CD14-positive monocyte (primary cell): Measurements from ENCODE around the gene ANAPC4. TPM values are rescaled to one million over a fixed set of nuclear protein-coding genes. Genes with fewer than 3 reads are reported as not detected.

Experiments used
- DNase-seq, 3 donors: peaks; one replicate each; pipeline ENCODE4 v3.0.0-alpha.2; 2011 to 2022
- H2AFZ ChIP-seq: 2 replicates; pipeline ENCODE4 v1.6.0; 2012; ENCODE audit warnings: mild to moderate bottlenecking, low read depth, low read length, inconsistent platforms; ENCODE audit not compliant: insufficient read depth, poor library complexity, severe bottlenecking
- H3K27ac ChIP-seq, 2 donors: 1 replicate in 1 of 2; 2 replicates in 1 of 2; pipeline ENCODE4 v1.5.1; 2012 to 2013; ENCODE audit warnings: low read length in 2 of 2, control low read depth in 1 of 2, inconsistent platforms in 1 of 2, low read depth in 1 of 2, mild to moderate bottlenecking in 1 of 2
- H3K27me3 ChIP-seq, 2 donors: one replicate each; pipeline versions ENCODE4 v1.6.0 to v1.6.1; 2011 to 2013; ENCODE audit warnings: low read length in 2 of 2; ENCODE audit not compliant: control insufficient read depth in 2 of 2, insufficient read depth in 2 of 2
- H3K36me3 ChIP-seq, 2 donors: replicated peaks in 1 of 2; 1 replicate in 1 of 2; 2 replicates in 1 of 2; pipeline versions ENCODE4 v1.5.1 to v1.6.1; 2012 to 2013; ENCODE audit warnings: low read length in 2 of 2, control low read depth in 1 of 2, inconsistent platforms in 1 of 2, mild to moderate bottlenecking in 1 of 2; ENCODE audit not compliant: insufficient read depth in 2 of 2, control insufficient read depth in 1 of 2
- H3K4me1 ChIP-seq, 2 donors: 1 replicate in 1 of 2; 2 replicates in 1 of 2; pipeline versions ENCODE4 v1.5.1 to v1.6.1; 2012 to 2013; ENCODE audit warnings: low read length in 2 of 2, control low read depth in 1 of 2, inconsistent platforms in 1 of 2, mild to moderate bottlenecking in 1 of 2, moderate library complexity in 1 of 2; ENCODE audit not compliant: insufficient read depth in 2 of 2, control insufficient read depth in 1 of 2
- H3K4me2 ChIP-seq: replicated peaks from 2 replicates; pipeline ENCODE3; 2012; ENCODE audit warnings: low read length, moderate library complexity, mild to moderate bottlenecking; ENCODE audit not compliant: poor library complexity, severe bottlenecking; ENCODE audit errors: extremely low read depth
- H3K4me3 ChIP-seq, 3 experiments: fragments of 200-600 bp in 1 of 3; sonication (generic) in 1 of 3; replicated peaks in 1 of 3; 1 replicate in 2 of 3; 2 replicates in 1 of 3; pipeline ENCODE4 v1.5.1; 2011 to 2013; ENCODE audit warnings: low read length in 3 of 3, mild to moderate bottlenecking in 3 of 3, control low read depth in 2 of 3, low read depth in 2 of 3, inconsistent platforms in 1 of 3, moderate library complexity in 1 of 3
- H3K79me2 ChIP-seq: 2 replicates; pipeline ENCODE4 v1.6.0; 2012; ENCODE audit warnings: mild to moderate bottlenecking, control low read depth, inconsistent platforms, low read length, moderate library complexity; ENCODE audit not compliant: insufficient read depth
- H3K9ac ChIP-seq: 2 replicates; pipeline ENCODE4 v1.6.0; 2017; ENCODE audit warnings: low read length, mild to moderate bottlenecking; ENCODE audit not compliant: insufficient read depth, poor library complexity, severe bottlenecking
- H3K9me3 ChIP-seq, 2 donors: replicated peaks in 1 of 2; 1 replicate in 1 of 2; 2 replicates in 1 of 2; pipeline versions ENCODE4 v1.5.1 to v1.6.1; 2012 to 2013; ENCODE audit warnings: low read length in 2 of 2, control low read depth in 1 of 2; ENCODE audit not compliant: control insufficient read depth in 1 of 2, insufficient read depth in 1 of 2
- H4K20me1 ChIP-seq: 2 replicates; pipeline ENCODE4 v1.6.0; 2012; ENCODE audit warnings: mild to moderate bottlenecking, low read length, control low read depth, moderate library complexity; ENCODE audit not compliant: insufficient read depth
- H3K27ac Mint-ChIP-seq, 7 donors: one replicate each; pipeline ENCODE4 v1.8.0; 2020; ENCODE audit warnings: mild to moderate bottlenecking in 7 of 7, mixed read lengths in 7 of 7, moderate library complexity in 6 of 7, inconsistent platforms in 2 of 7
- H3K27me3 Mint-ChIP-seq, 3 donors: one replicate each; pipeline ENCODE4 v1.8.0; 2021 to 2022; ENCODE audit warnings: low read depth in 3 of 3, mild to moderate bottlenecking in 3 of 3, mixed read lengths in 3 of 3, moderate library complexity in 3 of 3, inconsistent platforms in 1 of 3
- H3K36me3 Mint-ChIP-seq, 2 donors: one replicate each; pipeline ENCODE4 v1.8.0; 2020; ENCODE audit warnings: mixed read lengths in 2 of 2, inconsistent platforms in 1 of 2, mild to moderate bottlenecking in 1 of 2
- H3K4me1 Mint-ChIP-seq: one replicate; pipeline ENCODE4 v1.8.0; 2020; ENCODE audit warnings: mild to moderate bottlenecking, mixed read lengths
- H3K4me3 Mint-ChIP-seq, 2 donors: one replicate each; pipeline ENCODE4 v1.8.0; 2020; ENCODE audit warnings: mild to moderate bottlenecking in 2 of 2, mixed read lengths in 2 of 2, moderate library complexity in 1 of 2
- H3K9me3 Mint-ChIP-seq, 7 donors: one replicate each; pipeline ENCODE4 v1.8.0; 2020 to 2022; ENCODE audit warnings: mixed read lengths in 7 of 7, mild to moderate bottlenecking in 6 of 7, moderate library complexity in 6 of 7, inconsistent platforms in 2 of 7
- WGBS: methylation state at CpG from one replicate; pipeline ENCODE4 v1.1.5; 2013; ENCODE audit warnings: missing lambda C conversion rate; ENCODE audit not compliant: insufficient coverage; 5-methylcytosine and 5-hydroxymethylcytosine counted together
- intact Hi-C, 2 donors: fragments of 100-400 bp; cut with micrococcal nuclease; formaldehyde crosslinking; loops; one replicate each; pipeline versions ENCODE4 v1.15.0 to v1.15.1; 2023
- polyA plus RNA-seq, 3 donors: library from polyadenylated mRNA; depleted of rRNA in 1 of 3; unstranded in 2 of 3; stranded (reverse) in 1 of 3; fragments of 300-500 nt in 2 of 3; fragments of >200 nt in 1 of 3; fragmentation: Illumina TruSeq in 2 of 3; gene quantifications; 1 replicate in 2 of 3; 2 replicates in 1 of 3; pipeline ENCODE4 v1.2.3, GENCODE V29; 2012 to 2021
- TF ChIP-seq, protein P1 (sequence below): fragments of 200-600 bp; IDR thresholded peaks from one replicate; pipeline ENCODE4 v1.8.0; 2022; ENCODE audit warnings: antibody characterized with exemption, mild to moderate bottlenecking

ANAPC4 gene
- polyA plus RNA-seq, 3 donors: 12.7 to 22.9 (median 15.1) TPM

DNA sequence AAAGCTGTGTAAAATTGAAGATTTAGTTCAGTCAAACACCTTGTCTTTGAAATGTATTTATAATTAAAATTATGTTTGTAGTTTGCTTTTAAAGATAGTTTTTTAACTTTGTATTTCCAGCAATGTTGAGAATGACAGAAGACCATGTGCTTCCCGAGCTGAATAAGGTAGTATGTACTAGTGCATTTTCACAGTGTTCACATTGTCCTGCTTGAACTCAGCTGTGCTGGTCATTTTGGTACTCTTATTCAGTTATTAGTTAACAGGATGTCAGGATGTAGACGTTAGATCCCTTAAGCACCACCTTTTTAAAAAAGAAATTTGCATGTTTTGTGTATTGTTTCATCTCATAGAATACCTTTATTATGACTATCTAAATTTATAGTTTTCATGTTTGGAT is 28.4 kb downstream of the ANAPC4 start:
- H3K27me3 Mint-ChIP-seq: no peaks in the 10 kb centered on the region
- WGBS: no CpG with 5 or more reads among the region's 2 CpGs
- H3K4me1 Mint-ChIP-seq: no peaks in the 10 kb centered on the region

DNA sequence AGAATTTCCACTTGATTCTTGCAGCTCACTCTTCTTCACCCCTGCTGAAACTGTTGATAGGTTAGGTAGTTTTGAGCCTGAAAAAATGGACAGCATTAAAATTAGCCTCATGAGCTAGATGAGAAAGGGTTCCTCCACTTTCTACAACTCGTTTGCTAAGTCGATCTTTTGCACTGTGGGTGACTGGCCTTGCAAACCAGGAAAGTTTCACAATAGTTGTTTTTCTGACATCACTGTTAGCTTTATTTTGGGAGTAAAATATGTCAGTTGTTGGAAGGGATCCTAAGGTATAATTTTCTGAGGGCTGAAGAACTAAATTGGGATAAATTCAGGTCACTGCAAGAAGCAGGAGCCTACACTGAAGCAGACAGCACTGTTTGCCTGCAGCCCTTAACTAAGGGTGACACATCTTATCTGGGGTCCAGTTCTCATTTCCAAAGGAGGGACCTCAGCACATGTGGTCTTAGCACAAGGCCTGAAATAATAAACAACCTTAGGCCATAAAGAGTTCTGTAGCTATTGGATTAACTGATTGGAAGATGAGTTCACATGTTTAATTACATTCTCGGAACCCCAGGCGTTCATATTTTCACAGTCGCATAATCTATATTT is 29.1 kb downstream of the ANAPC4 start:
- intact Hi-C loops: no loop called here
- no peaks in the 10 kb centered on the region for H3K9me3 ChIP-seq
- DNase-seq: no peak
- no peak overlapping the region for H3K4me2 ChIP-seq
- H2AFZ ChIP-seq: no peak overlapping the region
- H3K79me2 ChIP-seq: no peaks in the 10 kb centered on the region
- TF ChIP-seq, protein P1, sequence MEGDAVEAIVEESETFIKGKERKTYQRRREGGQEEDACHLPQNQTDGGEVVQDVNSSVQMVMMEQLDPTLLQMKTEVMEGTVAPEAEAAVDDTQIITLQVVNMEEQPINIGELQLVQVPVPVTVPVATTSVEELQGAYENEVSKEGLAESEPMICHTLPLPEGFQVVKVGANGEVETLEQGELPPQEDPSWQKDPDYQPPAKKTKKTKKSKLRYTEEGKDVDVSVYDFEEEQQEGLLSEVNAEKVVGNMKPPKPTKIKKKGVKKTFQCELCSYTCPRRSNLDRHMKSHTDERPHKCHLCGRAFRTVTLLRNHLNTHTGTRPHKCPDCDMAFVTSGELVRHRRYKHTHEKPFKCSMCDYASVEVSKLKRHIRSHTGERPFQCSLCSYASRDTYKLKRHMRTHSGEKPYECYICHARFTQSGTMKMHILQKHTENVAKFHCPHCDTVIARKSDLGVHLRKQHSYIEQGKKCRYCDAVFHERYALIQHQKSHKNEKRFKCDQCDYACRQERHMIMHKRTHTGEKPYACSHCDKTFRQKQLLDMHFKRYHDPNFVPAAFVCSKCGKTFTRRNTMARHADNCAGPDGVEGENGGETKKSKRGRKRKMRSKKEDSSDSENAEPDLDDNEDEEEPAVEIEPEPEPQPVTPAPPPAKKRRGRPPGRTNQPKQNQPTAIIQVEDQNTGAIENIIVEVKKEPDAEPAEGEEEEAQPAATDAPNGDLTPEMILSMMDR: no peak
- no peak overlapping the region for H3K4me3 Mint-ChIP-seq
- no peak overlapping the region for H3K27ac ChIP-seq
- no peaks in the 10 kb centered on the region for H3K27me3 ChIP-seq
- WGBS: no CpG with 5 or more reads among the region's 5 CpGs
- H3K9ac ChIP-seq: no peak overlapping the region
- no peaks in the 10 kb centered on the region for H3K9me3 Mint-ChIP-seq
- peaks cover 90 to 95% of the 10 kb centered on the region in 2 donors for H3K36me3 ChIP-seq
- H3K27me3 Mint-ChIP-seq: no peaks in the 10 kb centered on the region
- H3K4me1 ChIP-seq: no peaks in the 10 kb centered on the region
- no peak overlapping the region for H3K4me3 ChIP-seq
- H3K36me3 Mint-ChIP-seq: peaks cover 85 to 89% of the 10 kb centered on the region in 2 donors
- no peak overlapping the region for H3K27ac Mint-ChIP-seq
- no peaks in the 10 kb centered on the region for H4K20me1 ChIP-seq
- H3K4me1 Mint-ChIP-seq: no peaks in the 10 kb centered on the region

More for the DNA sequence above, 28.4 kb downstream of the ANAPC4 start:
- H3K4me2 ChIP-seq: no peak overlapping the region
- H3K27me3 ChIP-seq: no peaks in the 10 kb centered on the region
- no peak overlapping the region for H3K27ac ChIP-seq
- Mint-ChIP-seq H3K9me3 (no peaks in the 10 kb centered on the region), H3K27ac (no peak overlapping the region), H3K4me3 (no peak overlapping the region), H3K36me3 (peaks cover 84 to 90% of the 10 kb centered on the region in 2 donors)
- H4K20me1 ChIP-seq: no peaks in the 10 kb centered on the region
- no peaks in the 10 kb centered on the region for H3K79me2 ChIP-seq
- no peaks in the 10 kb centered on the region for H3K4me1 ChIP-seq
- TF ChIP-seq, protein P1: no peak
- H3K4me3 ChIP-seq: no peak overlapping the region
- peaks cover 89 to 95% of the 10 kb centered on the region in 2 donors for H3K36me3 ChIP-seq
- no peak overlapping the region for H3K9ac ChIP-seq
- no peak overlapping the region for H2AFZ ChIP-seq
- intact Hi-C loops: no loop called here
- no peaks in the 10 kb centered on the region for H3K9me3 ChIP-seq
- DNase-seq: no peak
